Umbilical cord (tissue), 2 donors: ENCODE results near the gene C22orf39. TPM values are rescaled to one million over a fixed set of nuclear protein-coding genes. Genes with fewer than 3 reads are reported as not detected.
A peak's percentile ranks its signal among the peaks of the same experiment; 100 is the strongest.

Experiments used
- DNase-seq: peaks from one replicate; pipeline ENCODE4 v3.0.0-alpha.2; 2015; ENCODE audit warnings: low spot score
- total RNA-seq: library from RNA; depleted of rRNA; stranded (reverse); fragments of >200 nt; gene quantifications from one replicate; pipeline ENCODE4 v1.2.3, GENCODE V29; 2014; ENCODE audit warnings: low replicate concordance; ENCODE audit not compliant: insufficient read depth

The C22orf39 gene
- total RNA-seq: 66.0 TPM

GRCh38 chr22:19447330-19448075, at the start of gene C22orf39:
C22orf39 (minus strand) TSS chr22:19447711; CDS start chr22:19447688, 23 bp downstream.
- peak; percentile 97 for DNase-seq

DNA sequence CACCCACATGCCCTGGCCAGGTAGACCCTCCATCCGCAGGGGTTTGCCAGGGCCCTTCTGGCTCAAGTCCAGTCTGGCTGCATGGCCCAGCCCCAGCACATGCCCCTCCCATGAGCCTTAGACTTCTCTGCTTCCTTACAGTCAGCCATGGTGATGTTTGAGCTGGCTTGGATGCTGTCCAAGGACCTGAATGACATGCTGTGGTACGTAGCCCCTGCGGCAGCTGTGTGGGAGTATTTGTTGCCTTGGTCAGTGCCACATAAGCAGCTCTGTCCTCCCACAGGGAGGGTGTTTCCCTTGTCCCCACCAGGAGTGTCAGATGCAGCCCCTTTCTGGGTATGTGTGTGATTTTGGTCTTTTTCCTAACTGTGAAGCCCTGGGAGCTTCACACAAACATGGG, 49.7 kb upstream of the C22orf39 start:
- DNase-seq: peak; percentile 17

DNA sequence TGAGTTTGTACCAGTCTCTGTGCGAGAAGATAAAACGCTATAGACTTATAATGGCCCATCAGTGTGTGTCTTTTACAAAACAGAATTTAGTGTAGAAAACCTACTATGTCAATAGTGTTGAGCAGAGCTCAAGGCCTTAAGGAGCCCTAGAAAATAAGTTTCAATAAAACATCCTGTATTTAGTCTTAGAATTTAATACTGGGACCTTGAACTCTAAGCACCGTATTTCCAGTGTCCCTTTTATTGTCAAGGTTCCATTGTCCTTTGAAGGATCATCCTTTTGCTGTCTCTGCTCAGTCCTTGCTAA, 48.8 kb upstream of the C22orf39 start:
- DNase-seq: no peak

DNA sequence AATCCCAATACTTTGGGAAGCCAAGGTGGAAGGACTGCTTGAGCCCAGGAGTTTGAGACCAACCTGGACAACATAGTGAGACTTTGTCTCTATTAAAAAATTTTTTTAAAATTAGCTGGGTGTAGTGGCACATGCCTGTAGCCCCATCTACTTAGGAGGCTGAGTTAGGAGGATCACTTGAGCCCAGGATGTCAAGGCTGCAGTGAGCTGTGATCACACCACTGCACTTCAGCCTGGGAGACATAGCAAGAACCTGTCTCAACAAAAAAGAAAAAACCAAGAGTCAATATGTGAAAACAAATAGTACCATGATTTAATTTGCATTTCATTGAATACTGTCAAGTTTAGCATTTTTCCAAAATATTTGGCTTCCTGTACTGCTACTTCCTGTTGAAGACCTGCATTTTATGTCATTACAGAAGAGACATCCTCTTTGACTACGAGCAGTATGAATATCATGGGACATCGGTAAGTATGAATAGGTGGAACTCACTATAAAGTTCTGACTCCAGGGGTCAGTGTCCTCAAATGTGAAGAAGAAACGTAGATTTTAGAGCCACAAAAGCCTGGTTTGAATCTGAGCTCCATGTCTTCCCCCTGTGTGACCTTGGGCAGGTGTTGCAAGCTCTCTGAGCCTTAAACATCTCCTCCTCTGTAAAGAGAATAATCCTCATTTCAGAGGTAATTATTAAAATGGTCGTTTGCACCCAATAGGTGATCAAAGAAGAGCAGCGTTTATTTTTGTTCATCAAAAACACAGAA, 48.2 kb upstream of the C22orf39 start:
- peak; percentile 47 for DNase-seq

GRCh38 chr22:19494676-19495173, 47.2 kb upstream of the C22orf39 start:
- no peak for DNase-seq

DNA sequence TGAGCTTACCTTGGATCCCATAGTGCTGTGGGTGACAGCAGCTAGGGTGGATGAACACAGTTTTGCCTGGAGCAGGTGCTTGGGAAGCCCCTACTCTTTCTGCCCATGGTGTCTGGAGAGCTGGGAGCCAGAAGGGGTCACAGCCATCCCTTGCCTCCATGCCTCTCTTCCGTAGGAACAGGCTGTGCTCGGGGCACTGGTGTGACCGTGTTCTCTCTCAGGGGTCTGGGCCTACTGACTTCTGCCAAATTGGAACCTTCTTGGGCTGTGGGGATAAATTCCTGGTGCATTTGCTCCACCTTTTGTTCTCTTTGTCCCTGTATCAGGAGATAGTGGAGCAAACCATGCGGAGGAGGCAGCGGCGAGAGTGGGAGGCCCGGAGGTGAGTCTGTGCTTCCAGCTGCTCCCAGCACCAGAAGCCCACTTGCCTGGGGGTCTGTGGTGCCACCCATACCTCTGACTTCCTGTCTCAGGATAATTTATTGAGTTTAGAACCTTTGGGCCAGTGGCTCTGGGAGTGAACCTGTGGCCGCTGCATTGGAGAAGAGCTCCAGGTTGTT, 46.6 kb upstream of the C22orf39 start:
- DNase-seq: no peak

DNA sequence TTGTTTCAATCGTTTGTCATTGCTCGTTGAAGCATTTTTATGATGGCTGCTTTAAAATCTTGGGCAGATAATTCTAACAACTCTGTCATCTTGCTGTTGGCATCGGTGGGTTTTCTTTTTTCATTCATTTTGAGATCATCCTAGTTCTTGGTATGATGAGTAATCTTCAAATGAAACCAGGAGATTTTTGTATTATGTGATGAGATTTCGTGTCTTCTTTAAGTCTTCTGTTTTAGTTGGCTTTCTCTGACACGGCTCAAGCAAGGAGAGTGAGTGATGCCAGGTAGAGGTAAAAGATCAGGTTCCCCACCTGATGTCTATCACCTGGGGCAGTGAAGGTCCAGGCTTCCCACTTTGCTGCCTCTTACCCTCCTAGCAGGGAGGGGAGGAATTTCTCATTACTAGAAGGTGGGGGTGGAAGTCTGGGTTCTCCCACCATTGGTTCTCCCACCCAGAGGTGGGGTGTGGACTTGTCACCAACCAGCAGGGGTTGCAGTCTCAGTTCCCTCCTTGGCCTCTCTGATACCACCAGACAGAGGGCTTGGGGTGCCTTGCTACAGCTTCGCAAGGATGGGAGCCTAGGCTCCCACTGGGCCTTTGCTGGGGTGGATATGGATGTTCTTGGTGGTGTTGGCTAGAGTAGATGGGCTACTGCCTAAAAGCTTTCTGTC, 45.1 kb upstream of the C22orf39 start:
- no peak for DNase-seq

- DNase-seq: no peak
These were observed 43.2 kb upstream of the C22orf39 start for GRCh38 chr22:19490628-19491230.

DNA sequence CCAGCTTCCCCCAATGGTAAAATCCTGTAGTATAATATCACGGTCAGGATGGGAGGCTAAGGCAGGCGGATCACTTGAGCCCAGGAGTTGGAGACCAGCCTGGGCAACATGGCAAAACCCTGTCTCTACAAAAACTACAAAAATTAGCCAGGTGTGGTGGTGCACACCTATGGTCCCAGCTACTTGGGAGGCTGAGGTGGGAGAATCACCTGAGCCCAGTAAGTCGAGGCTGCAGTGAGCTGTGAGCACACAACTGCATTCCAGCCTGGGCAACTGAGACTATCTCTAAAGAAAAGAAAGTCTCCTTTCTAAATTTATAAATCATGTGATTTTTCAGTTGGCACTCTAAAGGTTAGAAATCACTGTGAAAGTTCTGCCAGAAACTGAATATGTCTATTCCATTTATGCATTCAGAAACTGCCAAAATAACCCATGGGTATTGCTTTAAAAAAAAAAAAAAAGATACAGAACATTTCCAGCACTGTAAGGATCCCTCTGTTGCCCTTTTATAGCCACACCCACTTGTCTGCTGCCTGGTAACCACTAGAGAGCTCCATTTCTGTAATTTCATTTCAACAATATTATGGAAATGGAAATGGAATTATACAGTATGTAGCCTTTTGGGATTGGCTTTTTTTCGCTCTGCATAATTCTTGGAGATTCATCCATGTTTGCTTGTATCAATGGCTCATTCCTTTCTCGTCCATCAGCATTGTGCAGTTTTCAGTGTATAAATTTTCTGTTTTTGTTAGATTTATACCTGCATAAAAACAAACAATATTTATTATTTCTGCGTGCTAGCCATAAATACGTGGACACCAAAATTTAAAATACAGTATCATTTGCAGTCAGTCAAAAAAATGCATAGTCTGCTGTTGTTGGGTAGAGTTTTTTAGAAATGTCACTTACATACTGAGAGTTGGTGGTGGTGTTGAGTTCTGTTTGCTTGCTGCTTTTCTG, 41.7 kb upstream of the C22orf39 start:
- DNase-seq: peak; percentile 48

DNA sequence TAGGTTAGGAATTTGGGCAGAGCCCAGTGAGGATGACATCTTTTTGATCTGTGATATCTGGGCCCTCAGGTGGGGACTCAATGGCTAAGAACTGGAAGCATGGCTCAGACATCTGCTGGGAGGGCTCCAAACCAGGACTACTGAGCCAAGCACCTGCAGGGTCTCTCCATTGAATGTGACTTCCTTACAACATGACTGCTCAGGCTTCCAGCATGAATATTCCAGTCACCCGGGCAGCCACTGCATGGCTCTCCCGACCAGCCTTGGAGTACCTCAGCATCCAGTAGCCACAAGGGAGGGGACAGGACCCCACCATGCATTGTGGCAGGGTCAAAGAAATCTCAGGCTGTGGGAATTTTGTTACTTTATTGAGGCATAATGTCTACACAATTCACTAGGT, 40.8 kb upstream of the C22orf39 start:
- DNase-seq: no peak

- peak; percentile 8 for DNase-seq
These were observed 36.2 kb upstream of the C22orf39 start for GRCh38 chr22:19483481-19484244.

- DNase-seq: no peak
These were observed 34.8 kb upstream of the C22orf39 start for GRCh38 chr22:19482297-19482696.

DNA sequence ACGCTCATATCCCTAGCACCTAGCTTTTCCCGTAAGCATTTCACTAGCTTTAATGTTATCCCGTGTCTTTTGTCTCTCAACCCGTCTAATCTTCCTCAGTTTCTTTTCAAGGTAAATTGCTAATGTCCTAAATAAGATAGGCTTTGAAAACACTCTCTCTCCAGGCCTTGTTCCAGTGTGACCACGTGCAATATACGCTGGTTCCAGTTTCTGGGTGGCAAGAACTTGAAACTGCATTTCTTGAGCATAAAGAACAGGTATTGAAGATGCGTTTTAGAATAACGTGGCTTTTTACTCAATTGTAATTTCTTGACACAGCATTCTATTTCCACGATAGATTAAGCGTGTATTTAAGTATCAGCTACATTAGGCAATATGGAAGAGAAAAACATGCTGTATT, 33.3 kb upstream of the C22orf39 start:
- DNase-seq: no peak

- DNase-seq: no peak
These were observed 32.7 kb upstream of the C22orf39 start for GRCh38 chr22:19480173-19480568.

DNA sequence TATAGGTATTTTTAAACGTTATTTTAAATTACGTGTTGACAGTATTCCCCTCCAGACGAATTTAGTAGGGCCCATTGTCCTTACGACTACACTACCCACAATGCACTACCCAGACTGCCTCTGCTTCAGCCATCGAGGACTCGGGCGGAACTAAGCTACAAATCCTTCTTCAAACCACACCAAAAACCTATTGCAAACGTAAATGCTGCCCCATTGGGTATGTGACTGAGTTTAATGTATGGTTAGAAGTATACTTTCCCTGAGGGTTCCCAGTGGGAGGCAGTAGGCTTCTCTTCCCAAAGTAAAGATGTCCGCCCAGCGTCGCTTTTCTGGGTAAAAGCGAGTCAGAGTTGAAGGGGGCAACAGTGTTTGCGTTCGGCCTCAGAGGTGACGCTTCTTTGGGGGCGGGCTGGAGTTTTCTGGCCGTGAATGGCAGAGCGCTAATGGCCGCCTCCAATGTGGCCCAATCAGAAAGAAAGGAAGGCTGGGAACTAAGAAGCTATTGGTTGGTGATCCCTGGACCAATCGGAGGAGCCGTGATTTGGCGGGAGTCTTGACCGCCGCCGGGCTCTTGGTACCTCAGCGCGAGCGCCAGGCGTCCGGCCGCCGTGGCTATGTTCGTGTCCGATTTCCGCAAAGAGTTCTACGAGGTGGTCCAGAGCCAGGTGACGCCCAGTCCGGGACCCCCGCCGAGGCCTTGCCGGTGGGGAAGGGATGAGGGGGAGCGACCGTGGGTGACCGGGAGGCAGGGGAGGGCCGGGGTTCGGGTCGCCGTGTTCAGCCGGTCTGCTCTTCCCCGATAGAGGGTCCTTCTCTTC, 32.1 kb upstream of the C22orf39 start, which contains the start of gene CDC45:
CDC45 (plus strand) TSS at position 566 of the 818 bp plus-strand sequence; CDS start at position 615, 49 bp downstream.
- DNase-seq: peak; percentile 100

DNA sequence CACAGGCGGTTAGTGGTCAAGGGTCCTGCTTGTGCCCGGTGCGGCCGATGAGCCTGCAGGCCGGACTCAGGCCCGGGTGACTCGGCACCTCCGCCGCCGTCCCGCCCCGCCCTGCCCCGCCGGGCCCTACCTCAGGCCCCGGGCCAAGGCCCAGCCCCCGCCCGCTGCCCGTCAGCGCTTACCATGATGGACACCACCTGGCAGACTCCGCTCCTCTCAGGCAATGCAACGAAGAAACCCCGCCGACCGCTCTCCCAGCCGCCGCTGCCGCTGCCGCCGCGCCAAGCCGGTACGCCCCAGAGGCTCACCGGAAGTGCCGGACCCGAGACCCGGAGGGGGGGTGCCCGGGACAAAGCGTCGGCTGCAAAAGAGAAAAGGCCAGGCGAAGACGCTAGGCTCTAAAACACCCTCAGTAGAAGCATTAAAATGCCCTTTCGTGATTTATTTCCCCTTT, 31.4 kb upstream of the C22orf39 start, which contains the start of gene UFD1:
UFD1 (minus strand) TSS at position 293 of the 454 bp plus-strand sequence; CDS start at position 185, 108 bp downstream.
- peak; percentile 86 for DNase-seq

- no peak for DNase-seq
These were observed 30.8 kb upstream of the C22orf39 start for GRCh38 chr22:19478045-19478900.
